Measurements from ENCODE around the gene XYLB.

The XYLB gene

GRCh38 chr3:38457111-38458003, 110.8 kb downstream of the XYLB start:
- DNase-seq: no peak

- no peak for DNase-seq
Observed at GRCh38 chr3:38458796-38459498, 112.4 kb downstream of the XYLB start.

- DNase-seq: no peak
Observed at GRCh38 chr3:38459499-38460048, 113.0 kb downstream of the XYLB start.

- no peak for DNase-seq
Observed at GRCh38 chr3:38460377-38461270, 114.0 kb downstream of the XYLB start.

All from amniotic stem cell (primary cell).